NCI-H146 treated with DMSO at 0.1 percent for 48 hours (cell line): ENCODE measurements around the gene SAXO1.

ENCODE experiments used
- DNase-seq: peaks from one replicate; lab custom pipeline; 2025; ENCODE audit not compliant: unreplicated experiment; lab: John Stamatoyannopoulos, UW

The SAXO1 gene

DNA sequence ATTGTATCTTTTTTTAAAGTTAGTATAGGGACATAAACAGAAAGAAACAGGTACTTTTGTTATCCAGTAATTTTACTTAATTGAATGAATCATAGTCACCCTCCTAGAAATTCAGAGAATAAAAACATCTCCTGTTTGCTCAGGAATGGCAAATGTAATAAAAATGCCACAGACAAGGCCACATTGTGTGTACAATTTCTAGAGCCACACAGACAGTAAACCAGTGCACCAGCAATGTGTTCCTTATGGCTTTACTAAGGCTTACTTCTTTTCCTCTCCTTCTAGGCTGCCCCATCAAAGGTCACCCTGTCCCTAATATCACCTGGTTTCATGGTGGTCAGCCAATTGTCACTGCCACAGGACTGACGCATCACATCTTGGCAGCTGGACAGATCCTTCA is 145.5 kb downstream of the SAXO1 start:
- DNase-seq: no peak

- no peak for DNase-seq
Measured at GRCh38 chr9:18881758-18882157, 151.3 kb downstream of the SAXO1 start.

GRCh38 chr9:18877984-18878383 is 155.0 kb downstream of the SAXO1 start:
- DNase-seq: no peak
